HG03432 (cell line): ENCODE results near the gene DEPDC5.
"Not testable (repeated sequence)": the region's sequence is repeated elsewhere in the genome, so short reads cannot be mapped to it uniquely, and the experiment has no call there.

Experiments used
- ATAC-seq: cut with Tn5 transposase; IDR thresholded peaks from one replicate; pipeline ENCODE4 v1.9.1; 2021; ENCODE audit warnings: mild to moderate bottlenecking, moderate library complexity; ENCODE audit not compliant: unreplicated experiment

The DEPDC5 gene

GRCh38 chr22:31753634-31754501 is at the start of gene DEPDC5:
DEPDC5 (plus strand) TSS chr22:31754019; CDS start chr22:31754922, 903 bp downstream.
- peak; percentile 73 for ATAC-seq

- ATAC-seq, result no peak
Measured at GRCh38 chr22:31707519-31707918, 46.3 kb upstream of the DEPDC5 start.

GRCh38 chr22:31711226-31711625 is 42.6 kb upstream of the DEPDC5 start:
- ATAC-seq, result not testable (repeated sequence)

GRCh38 chr22:31715147-31715778 is 38.6 kb upstream of the DEPDC5 start:
- ATAC-seq, result no peak

GRCh38 chr22:31719850-31720471 is 33.9 kb upstream of the DEPDC5 start:
- ATAC-seq, result no peak

GRCh38 chr22:31723723-31724122 is 30.1 kb upstream of the DEPDC5 start:
- no peak for ATAC-seq

- no peak for ATAC-seq
Measured at GRCh38 chr22:31726692-31727091, 27.1 kb upstream of the DEPDC5 start.

GRCh38 chr22:31728857-31729256 is 25.0 kb upstream of the DEPDC5 start:
- ATAC-seq, result no peak

GRCh38 chr22:31730344-31730711 is 23.5 kb upstream of the DEPDC5 start:
- ATAC-seq, result no peak

GRCh38 chr22:31732089-31732829 is 21.6 kb upstream of the DEPDC5 start:
- no peak for ATAC-seq

- no peak for ATAC-seq
Measured at GRCh38 chr22:31733580-31734079, 20.2 kb upstream of the DEPDC5 start.

- ATAC-seq, result no peak
Measured at GRCh38 chr22:31734512-31734911, 19.3 kb upstream of the DEPDC5 start.

GRCh38 chr22:31736458-31736857 is 17.4 kb upstream of the DEPDC5 start:
- no peak for ATAC-seq

- no peak for ATAC-seq
Measured at GRCh38 chr22:31737932-31738331, 15.9 kb upstream of the DEPDC5 start.

- no peak for ATAC-seq
Measured at GRCh38 chr22:31738566-31738965, 15.3 kb upstream of the DEPDC5 start.

GRCh38 chr22:31739795-31740201 is 14.0 kb upstream of the DEPDC5 start:
- no peak for ATAC-seq

GRCh38 chr22:31740314-31740713 is 13.5 kb upstream of the DEPDC5 start:
- not testable (repeated sequence) for ATAC-seq

GRCh38 chr22:31742115-31742514 is 11.7 kb upstream of the DEPDC5 start:
- ATAC-seq, result no peak

GRCh38 chr22:31742682-31743081 is 11.1 kb upstream of the DEPDC5 start:
- ATAC-seq, result no peak

GRCh38 chr22:31743871-31744270 is 9.9 kb upstream of the DEPDC5 start:
- no peak for ATAC-seq

GRCh38 chr22:31747441-31747840 is 6.4 kb upstream of the DEPDC5 start:
- ATAC-seq, result no peak
